Measurements from ENCODE around the gene PRND. TPM values are rescaled to one million over a fixed set of nuclear protein-coding genes. Genes with fewer than 3 reads are reported as not detected.
"Not testable (repeated sequence)": the region's sequence is repeated elsewhere in the genome, so short reads cannot be mapped to it uniquely, and the experiment has no call there.

PRND gene
- total RNA-seq, 3 donors from 2014 or later = not detected

- TF ChIP-seq CTCF (IDR thresholded peaks at IDR 0.05) = no peak
- TF ChIP-seq POLR2AphosphoS5 (IDR thresholded peaks at IDR 0.05) = no peak
- no peak for TF ChIP-seq POLR2A (IDR thresholded peaks at IDR 0.05)
- H3K27ac ChIP-seq = no peak overlapping the region
- no peaks in the 10 kb centered on the region for H3K36me3 ChIP-seq
- no peaks in the 10 kb centered on the region for H3K27me3 ChIP-seq
- H3K9me3 ChIP-seq = peaks cover 0 to 8% of the 10 kb centered on the region in 2 donors
- no peaks in the 10 kb centered on the region for H3K4me1 ChIP-seq
- no peak for DNase-seq (ENCODE audit: low spot score in 2 of 2)
- intact Hi-C loops (cut with DNase I; ENCODE audit: low total_unique reads) = no loop called here
- no peak overlapping the region for H3K4me3 ChIP-seq
These were observed 27.6 kb downstream of the PRND start for GRCh38 chr20:4749326-4749725.

- TF ChIP-seq POLR2A (IDR thresholded peaks at IDR 0.05) (no peak), POLR2AphosphoS5 (IDR thresholded peaks at IDR 0.05) (no peak), CTCF (IDR thresholded peaks at IDR 0.05) (no peak)
These were observed 28.7 kb downstream of the PRND start for GRCh38 chr20:4750381-4750780.

GRCh38 chr20:4759100-4759884 is 37.6 kb downstream of the PRND start:
- H3K36me3 ChIP-seq; H3K4me3 ChIP-seq; H3K9me3 ChIP-seq; H3K27ac ChIP-seq; intact Hi-C loops (cut with DNase I; ENCODE audit: low total_unique reads); H3K27me3 ChIP-seq; DNase-seq (ENCODE audit: low spot score in 2 of 2); H3K4me1 ChIP-seq: not testable (repeated sequence)

More at GRCh38 chr20:4750381-4750780, 28.7 kb downstream of the PRND start:
- intact Hi-C loops (cut with DNase I; ENCODE audit: low total_unique reads) = no loop called here
- DNase-seq (ENCODE audit: low spot score in 2 of 2) = no peak
- no peaks in the 10 kb centered on the region for H3K36me3 ChIP-seq
- H3K4me3 ChIP-seq = no peak overlapping the region
- H3K27ac ChIP-seq = no peak overlapping the region
- no peaks in the 10 kb centered on the region for H3K27me3 ChIP-seq
- no peaks in the 10 kb centered on the region for H3K4me1 ChIP-seq
- peaks cover 0 to 8% of the 10 kb centered on the region in 2 donors for H3K9me3 ChIP-seq

- Histone ChIP-seq H3K4me1 (no peaks in the 10 kb centered on the region), H3K36me3 (no peaks in the 10 kb centered on the region), H3K9me3 (no peaks in the 10 kb centered on the region), H3K4me3 (no peak overlapping the region), H3K27me3 (peaks cover 0 to 5% of the 10 kb centered on the region in 2 donors), H3K27ac (no peak overlapping the region)
- TF ChIP-seq POLR2A (IDR thresholded peaks at IDR 0.05) = no peak
- no peak for TF ChIP-seq POLR2AphosphoS5 (IDR thresholded peaks at IDR 0.05)
- TF ChIP-seq CTCF (IDR thresholded peaks at IDR 0.05) = no peak
- DNase-seq (ENCODE audit: low spot score in 2 of 2) = no peak
- intact Hi-C loops (cut with DNase I; ENCODE audit: low total_unique reads) = no loop called here
These were observed 41.6 kb downstream of the PRND start for GRCh38 chr20:4763261-4763660.

DNA sequence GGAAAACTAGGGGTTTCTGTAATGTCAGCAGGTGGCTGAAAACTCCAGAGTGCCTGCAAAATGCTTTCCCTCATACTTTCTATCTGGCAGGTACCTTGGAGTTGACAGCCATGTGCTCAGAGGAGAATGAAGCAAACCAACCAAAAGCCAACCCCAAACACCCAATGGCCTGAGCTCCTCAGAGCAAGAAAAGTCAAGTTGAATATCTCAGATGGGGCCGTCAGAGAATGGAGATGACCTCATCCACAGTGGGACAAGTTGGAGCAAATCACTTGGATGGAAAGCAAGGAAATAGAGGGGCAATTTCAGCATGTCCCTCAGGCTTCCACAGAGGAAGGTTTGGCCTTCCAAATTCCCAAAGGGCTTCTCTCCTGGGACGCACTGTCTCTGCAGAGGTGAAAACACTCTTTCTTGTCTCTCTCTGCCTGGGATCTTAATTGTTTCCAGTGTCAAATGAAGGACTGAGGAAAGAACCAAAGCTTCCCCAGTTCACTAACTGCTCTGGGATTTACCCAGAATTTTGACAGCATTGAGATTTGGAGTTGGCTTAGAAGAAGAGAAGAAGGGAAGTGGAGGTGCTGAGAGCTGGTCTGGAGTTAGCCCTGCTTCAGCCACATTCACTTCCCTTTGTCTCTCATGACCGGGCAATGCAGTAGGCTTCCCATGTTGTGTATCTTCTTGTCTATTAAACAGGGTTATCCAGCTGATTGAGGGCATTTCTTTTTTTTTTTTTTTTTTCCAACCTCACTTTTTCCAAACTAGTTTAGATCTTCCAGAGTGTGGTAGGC is 42.2 kb downstream of the PRND start:
- intact Hi-C loops (cut with DNase I; ENCODE audit: low total_unique reads) = no loop called here
- no peak for DNase-seq (ENCODE audit: low spot score in 2 of 2)
- Histone ChIP-seq H3K9me3 (no peaks in the 10 kb centered on the region), H3K4me1 (no peaks in the 10 kb centered on the region), H3K27me3 (peaks cover 0 to 5% of the 10 kb centered on the region in 2 donors), H3K36me3 (no peaks in the 10 kb centered on the region), H3K27ac (no peak overlapping the region), H3K4me3 (no peak overlapping the region)
- TF ChIP-seq CTCF (IDR thresholded peaks at IDR 0.05) (no peak), POLR2A (IDR thresholded peaks at IDR 0.05) (no peak), POLR2AphosphoS5 (IDR thresholded peaks at IDR 0.05) (no peak)
